Parietal lobe (tissue), 2 donors: ENCODE data around the gene HLA-B. TPM values are rescaled to one million over a fixed set of nuclear protein-coding genes. Genes with fewer than 3 reads are reported as not detected.

Experiments used
- small RNA-seq: library from RNA; depleted of rRNA; stranded (forward); fragments of <200 nt; gene quantifications from one replicate; pipeline ENCODE3, GENCODE V24; 2014; ENCODE audit warnings: low replicate concordance
- total RNA-seq: library from RNA; depleted of rRNA; stranded (reverse); fragments of >200 nt; gene quantifications from one replicate; pipeline ENCODE4 v1.2.3, GENCODE V29; 2014

The HLA-B gene
- total RNA-seq = 15.0 TPM

GRCh38 chr6:31356946-31357466 is at the start of gene HLA-B:
Gene HLA-B, minus strand, starts transcription at chr6:31357179. Its CDS starts 21 bp downstream, at chr6:31357158.

GRCh38 chr6:31403283-31404060 is 46.5 kb upstream of the HLA-B start, which contains the start of gene MICA:
Gene MICA, plus strand, starts transcription at chr6:31403595. Its CDS starts 38 bp downstream, at chr6:31403633.

Small RNA genes within 50 kb of the gene (small RNA-seq; reads per million reads assigned to genes)
- not detected for gene HLA-S
- gene MIR6891 = not detected
- not detected for gene RF00019
- gene RNU6-283P = not detected

Other genes starting within 250 kb of the HLA-B start
- not detected for gene C6orf15, start 244.6 kb downstream of the HLA-B start, total RNA-seq
- not detected for gene PSORS1C1, start 242.4 kb downstream of the HLA-B start, total RNA-seq
- gene CDSN, start 236.7 kb downstream of the HLA-B start, total RNA-seq = not detected
- gene PSORS1C2, start 218.1 kb downstream of the HLA-B start, total RNA-seq = not detected
- gene CCHCR1, start 199.4 kb downstream of the HLA-B start, total RNA-seq = 14.1 TPM
- gene TCF19, start 198.6 kb downstream of the HLA-B start, total RNA-seq = 4.1 TPM
- gene POU5F1, start 186.5 kb downstream of the HLA-B start, total RNA-seq = not detected
- 24.1 TPM for gene HLA-C, start 85.1 kb downstream of the HLA-B start, total RNA-seq
- gene MICA, start 46.4 kb upstream of the HLA-B start, total RNA-seq = 0.63 TPM
- 0.31 TPM for gene MICB, start 141.0 kb upstream of the HLA-B start, total RNA-seq
- not detected for gene MCCD1, start 171.8 kb upstream of the HLA-B start, total RNA-seq
- gene DDX39B, start 184.8 kb upstream of the HLA-B start, total RNA-seq = 296 TPM
- gene ATP6V1G2, start 189.4 kb upstream of the HLA-B start, total RNA-seq = 58.8 TPM
- 15.3 TPM for gene NFKBIL1, start 190.4 kb upstream of the HLA-B start, total RNA-seq
- gene LTA, start 215.1 kb upstream of the HLA-B start, total RNA-seq = not detected
- gene TNF, start 218.4 kb upstream of the HLA-B start, total RNA-seq = not detected
- gene LTB, start 225.2 kb upstream of the HLA-B start, total RNA-seq = not detected
- gene LST1, start 229.1 kb upstream of the HLA-B start, total RNA-seq = not detected
- gene NCR3, start 235.8 kb upstream of the HLA-B start, total RNA-seq = not detected